ENCODE measurements around the gene UST.
"Not testable (repeated sequence)": the region's sequence is repeated elsewhere in the genome, so short reads cannot be mapped to it uniquely, and the experiment has no call there.

Gene UST

GRCh38 chr6:148758492-148758891, 11.7 kb downstream of the UST start:
- DNase-seq (ENCODE audit: extremely low read depth, low read depth) = no peak
- no peak for TF ChIP-seq CTCF (IDR thresholded peaks at IDR 0.05; ENCODE audit: low read depth, low read length)

DNA sequence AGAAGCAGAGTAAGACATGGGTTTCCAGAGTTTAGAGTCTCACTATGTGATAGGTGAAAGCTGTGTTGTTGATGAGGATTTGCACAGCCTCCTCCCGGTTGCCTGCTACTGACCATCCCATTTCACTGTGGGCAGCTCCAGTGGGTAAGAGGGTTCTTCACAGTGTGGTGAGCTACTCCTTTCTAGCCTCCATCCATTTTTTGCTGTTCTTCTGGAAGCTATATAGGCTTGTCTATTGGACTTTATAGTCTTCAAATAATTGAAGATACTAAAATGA, 13.4 kb downstream of the UST start:
- TF ChIP-seq CTCF (IDR thresholded peaks at IDR 0.05; ENCODE audit: low read depth, low read length) = no peak
- DNase-seq (ENCODE audit: extremely low read depth, low read depth) = no peak

DNA sequence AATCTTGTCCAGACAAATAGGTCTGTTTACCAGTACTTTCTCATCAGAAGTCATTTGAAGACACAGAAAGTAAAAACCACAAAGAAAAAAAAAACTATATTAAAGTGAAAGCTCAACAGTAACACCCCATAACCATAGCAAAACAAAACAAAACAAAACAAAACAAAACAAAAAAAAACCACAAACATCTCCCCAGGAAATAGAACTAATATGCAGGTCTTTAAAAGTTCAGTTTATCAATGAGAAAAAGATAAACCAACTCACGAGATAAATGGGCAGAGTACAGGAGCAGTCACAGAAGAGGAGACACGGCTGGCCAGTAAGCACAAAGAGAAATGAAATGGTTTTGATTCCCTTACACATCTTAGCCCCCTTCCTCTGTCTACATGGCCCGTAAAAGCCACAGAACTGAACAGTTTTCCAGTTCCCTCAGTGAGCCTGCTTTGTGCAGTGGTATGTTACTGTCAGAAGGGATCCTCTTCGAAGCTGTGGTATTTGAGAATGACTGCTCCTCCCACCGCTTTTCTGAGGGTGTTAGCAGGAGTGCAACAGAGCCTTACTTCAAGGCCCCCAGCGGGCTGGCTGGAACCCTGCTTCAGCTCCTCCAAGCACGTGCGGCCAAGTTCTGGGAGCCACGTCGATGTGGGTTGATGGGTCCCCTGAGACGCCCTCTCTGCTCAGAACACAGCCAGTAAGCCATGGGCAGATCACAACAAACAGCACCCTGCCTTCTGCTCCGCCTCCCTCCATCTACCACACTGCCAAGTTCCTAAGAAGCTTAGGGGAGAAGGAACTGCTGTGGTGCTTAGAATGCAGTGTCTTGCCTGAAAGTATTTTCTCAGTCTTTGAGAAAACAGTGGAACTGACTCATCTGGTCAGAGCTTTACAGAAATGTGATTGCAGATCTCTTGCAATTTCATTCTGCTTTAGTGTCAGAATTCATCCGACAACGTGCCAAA, 14.0 kb downstream of the UST start:
- peak; percentile 71 for DNase-seq (ENCODE audit: extremely low read depth, low read depth)

GRCh38 chr6:148761527-148762011, 14.7 kb downstream of the UST start:
- TF ChIP-seq CTCF (IDR thresholded peaks at IDR 0.05; ENCODE audit: low read depth, low read length) = no peak
- no peak for DNase-seq (ENCODE audit: extremely low read depth, low read depth)

More for the DNA sequence above, 14.0 kb downstream of the UST start:
- TF ChIP-seq CTCF (IDR thresholded peaks at IDR 0.05; ENCODE audit: low read depth, low read length) = no peak

GRCh38 chr6:148762231-148762630, 15.4 kb downstream of the UST start:
- DNase-seq (ENCODE audit: extremely low read depth, low read depth) = no peak
- no peak for TF ChIP-seq CTCF (IDR thresholded peaks at IDR 0.05; ENCODE audit: low read depth, low read length)

GRCh38 chr6:148764259-148765020, 17.6 kb downstream of the UST start:
- DNase-seq (ENCODE audit: extremely low read depth, low read depth) = not testable (repeated sequence)

DNA sequence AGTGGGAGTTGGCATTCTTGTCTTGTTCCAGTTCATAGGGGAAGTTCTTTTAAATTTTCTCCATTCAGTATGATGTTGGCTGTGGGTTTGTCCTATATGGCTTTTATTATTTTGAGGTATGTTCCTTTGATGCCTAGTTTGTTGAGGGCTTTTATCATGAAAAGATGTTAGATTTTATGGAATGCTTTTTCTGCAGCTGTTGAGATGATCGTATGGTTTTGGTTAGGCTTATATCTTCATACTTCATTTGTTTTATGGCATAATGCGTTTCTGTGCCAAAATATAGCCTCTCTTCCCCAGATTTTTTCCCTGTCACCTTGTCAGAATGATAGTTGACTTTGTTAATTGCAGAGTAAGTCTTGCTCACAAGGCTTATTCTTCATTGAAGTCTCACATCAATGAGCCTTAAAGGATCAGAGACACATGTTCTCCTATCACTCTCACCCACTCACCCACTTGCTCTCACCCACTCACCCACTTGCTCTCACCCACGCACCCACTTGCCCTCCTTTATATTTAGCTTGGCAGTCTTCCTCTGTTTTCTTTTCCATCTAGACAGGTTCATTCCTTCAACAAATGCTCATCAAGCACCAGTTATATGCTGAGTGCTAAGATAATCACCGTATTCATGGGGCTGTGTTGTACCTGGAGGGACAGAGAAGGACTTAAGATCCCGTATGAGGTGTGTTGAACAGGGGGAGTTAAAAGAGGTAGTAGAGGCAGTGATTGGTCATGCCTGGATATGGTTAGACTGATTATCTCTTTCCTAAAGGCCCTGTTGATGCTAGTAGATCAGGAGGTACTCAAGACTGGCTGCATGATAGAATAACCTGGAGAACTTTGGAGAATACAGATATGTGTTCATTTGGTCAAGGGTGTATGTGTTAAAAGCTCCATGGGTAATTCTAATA, 19.3 kb downstream of the UST start:
- no peak for TF ChIP-seq CTCF (IDR thresholded peaks at IDR 0.05; ENCODE audit: low read depth, low read length)
- DNase-seq (ENCODE audit: extremely low read depth, low read depth) = no peak
